B cell (primary cell): ENCODE measurements around the gene CNTF. TPM values are rescaled to one million over a fixed set of nuclear protein-coding genes. Genes with fewer than 3 reads are reported as not detected.

ENCODE experiments used
- ATAC-seq: fragments of 200-7000 bp; cut with Tn5 transposase; one replicate; pipeline ENCODE4 v1.10.0; 2021; ENCODE audit warnings: low read depth, mild to moderate bottlenecking, moderate number of reproducible peaks, moderate library complexity
- CTCF ChIA-PET: fragments of 350-600 bp; sonication (Branson Sonifier 250); formaldehyde crosslinking; loops from one replicate; lab custom pipeline; 2021; ENCODE audit warnings: antibody characterized with exemption, inconsistent platforms; lab: Charles Lee
- POLR2A ChIA-PET: fragments of 350-600 bp; sonication (Branson Sonifier 250); formaldehyde crosslinking; loops from one replicate; lab custom pipeline; 2021; ENCODE audit warnings: antibody characterized with exemption; lab: Charles Lee
- DNase-seq: peaks from one replicate; pipeline ENCODE4 v3.0.0; 2013
- H2AFZ ChIP-seq: 2 replicates; pipeline ENCODE4 v1.6.1; 2012; ENCODE audit warnings: mild to moderate bottlenecking, low read depth, low read length; ENCODE audit not compliant: insufficient read depth, poor library complexity, severe bottlenecking
- H3K27ac ChIP-seq, 2 donors: 1 replicate in 1 of 2; 2 replicates in 1 of 2; pipeline ENCODE4 v1.5.1; 2012 to 2013; ENCODE audit warnings: low read length in 2 of 2, mild to moderate bottlenecking in 2 of 2, moderate library complexity in 1 of 2
- H3K27me3 ChIP-seq, 4 experiments: fragments of 200-600 bp in 1 of 4; sonication (generic) in 1 of 4; replicated peaks in 1 of 4; 1 replicate in 2 of 4; 2 replicates in 2 of 4; pipeline versions ENCODE4 v1.6.1 to v1.7.0; 2013 to 2016; ENCODE audit warnings: low read length in 3 of 4, mild to moderate bottlenecking in 2 of 4, mixed read lengths in 1 of 4, moderate library complexity in 1 of 4; ENCODE audit not compliant: insufficient read depth in 4 of 4, control insufficient read depth in 3 of 4; ENCODE audit errors: control extremely low read depth in 1 of 4
- H3K36me3 ChIP-seq, 2 experiments: replicated peaks in 1 of 2; 1 replicate in 1 of 2; 2 replicates in 1 of 2; pipeline versions ENCODE4 v1.6.1 to v1.7.1; 2013; ENCODE audit warnings: low read length in 1 of 2; ENCODE audit not compliant: insufficient read depth in 2 of 2, control insufficient read depth in 1 of 2; ENCODE audit errors: control extremely low read depth in 1 of 2, extremely low read depth in 1 of 2
- H3K4me1 ChIP-seq, 2 donors: fragments of 200-600 bp in 1 of 2; sonication (generic) in 1 of 2; 1 replicate in 1 of 2; 2 replicates in 1 of 2; pipeline versions ENCODE4 v1.5.1 to v1.6.1; 2013 to 2017; ENCODE audit warnings: low read length in 2 of 2; ENCODE audit not compliant: control insufficient read depth in 2 of 2, insufficient read depth in 2 of 2
- H3K4me2 ChIP-seq: replicated peaks from 2 replicates; pipeline ENCODE3; 2012; ENCODE audit warnings: mild to moderate bottlenecking, low read depth, low read length; ENCODE audit not compliant: poor library complexity, severe bottlenecking
- H3K4me3 ChIP-seq, 5 experiments: fragments of 200-600 bp in 1 of 5; sonication (generic) in 1 of 5; 1 replicate in 3 of 5; 2 replicates in 2 of 5; pipeline versions ENCODE4 v1.5.1 to v1.7.0; 2011 to 2016; ENCODE audit warnings: low read length in 4 of 5, mild to moderate bottlenecking in 4 of 5, low read depth in 2 of 5, control low read depth in 1 of 5, moderate library complexity in 1 of 5; ENCODE audit not compliant: insufficient read depth in 1 of 5; ENCODE audit errors: control extremely low read depth in 1 of 5, extremely low read depth in 1 of 5
- H3K79me2 ChIP-seq: fragments of 200-600 bp; sonication (generic); one replicate; pipeline ENCODE4 v1.6.0; 2016; ENCODE audit warnings: low read length; ENCODE audit not compliant: control insufficient read depth, insufficient read depth
- H3K9ac ChIP-seq: fragments of 200-600 bp; sonication (generic); 2 replicates; pipeline ENCODE4 v1.6.1; 2017; ENCODE audit warnings: mild to moderate bottlenecking, low read length, moderate library complexity
- H3K9me3 ChIP-seq, 3 donors: one replicate each; pipeline versions ENCODE4 v1.6.1 to v1.7.1; 2013; ENCODE audit warnings: low read length in 2 of 3; ENCODE audit not compliant: control insufficient read depth in 2 of 3, insufficient read depth in 1 of 3; ENCODE audit errors: control extremely low read depth in 1 of 3
- H4K20me1 ChIP-seq: 2 replicates; pipeline ENCODE4 v1.6.0; 2012; ENCODE audit warnings: mild to moderate bottlenecking, low read length; ENCODE audit not compliant: insufficient read depth, control insufficient read depth, poor library complexity, severe bottlenecking
- H3K27ac Mint-ChIP-seq: one replicate; pipeline ENCODE4 v1.8.0; 2021; ENCODE audit warnings: mixed read lengths
- H3K27me3 Mint-ChIP-seq: one replicate; pipeline ENCODE4 v1.8.0; 2021; ENCODE audit warnings: mixed read lengths
- H3K4me1 Mint-ChIP-seq: one replicate; pipeline ENCODE4 v1.8.0; 2021; ENCODE audit warnings: mixed read lengths
- H3K4me3 Mint-ChIP-seq: one replicate; pipeline ENCODE4 v1.8.0; 2021; ENCODE audit warnings: mixed read lengths
- H3K9me3 Mint-ChIP-seq: one replicate; pipeline ENCODE4 v1.8.0; 2022; ENCODE audit warnings: mixed read lengths; ENCODE audit not compliant: insufficient read depth
- EZH2 ChIP-seq: IDR thresholded peaks from 2 replicates; pipeline ENCODE4 v1.6.1; 2012; ENCODE audit warnings: borderline replicate concordance, low read depth, mild to moderate bottlenecking, moderate library complexity, low read length; ENCODE audit not compliant: insufficient read depth, poor library complexity, severe bottlenecking
- WGBS: methylation state at CpG from one replicate; pipeline ENCODE4 v1.1.5; 2013; ENCODE audit warnings: missing lambda C conversion rate; ENCODE audit not compliant: insufficient coverage; 5-methylcytosine and 5-hydroxymethylcytosine counted together
- intact Hi-C: fragments of 100-400 bp; cut with micrococcal nuclease; formaldehyde crosslinking; loops from one replicate; pipeline ENCODE4 v1.10.0; 2022
- polyA plus RNA-seq: library from polyadenylated mRNA; depleted of rRNA; stranded (reverse); fragments of >200 nt; gene quantifications from 2 replicates; pipeline ENCODE4 v1.2.3, GENCODE V29; 2012
- total RNA-seq, 2 donors: library from RNA; stranded (reverse); fragments of 120-200 nt in 1 of 2; gene quantifications; 1 replicate in 1 of 2; 2 replicates in 1 of 2; pipeline versions ENCODE4 v1.2.3 to v1.2.4, GENCODE V29; 2013 to 2022
- TF ChIP-seq, protein P1 (sequence below): fragments of 200-600 bp; IDR thresholded peaks from one replicate; pipeline ENCODE4 v1.8.0; 2022; ENCODE audit warnings: antibody characterized with exemption, mild to moderate bottlenecking

Gene CNTF
- total and polyA plus RNA-seq, 2 donors (not counting 1 experiment from before 2014, with no cell fraction given): 1.4 to 4.8 TPM

GRCh38 chr11:58578635-58579191, 43.8 kb upstream of the CNTF start, which contains the start of gene ZFP91:
ZFP91 (plus strand) TSS chr11:58579063; CDS start chr11:58579282, 219 bp downstream.
- intact Hi-C loops: loop anchor here (1.0 to 10.0 kb wide), 10 partner anchors 10 to 1048 kb away; partner anchors contain the start of genes CLP1, FAM111A, MPEG1 and TIMM10
- H3K9ac ChIP-seq: peak within 1 kb of the TSS; percentile 100
- H3K4me2 ChIP-seq: peak within 1 kb of the TSS; percentile 90
- WGBS: under 1% methylated on average over 27 of the region's 51 CpGs
- TF ChIP-seq, protein P1, sequence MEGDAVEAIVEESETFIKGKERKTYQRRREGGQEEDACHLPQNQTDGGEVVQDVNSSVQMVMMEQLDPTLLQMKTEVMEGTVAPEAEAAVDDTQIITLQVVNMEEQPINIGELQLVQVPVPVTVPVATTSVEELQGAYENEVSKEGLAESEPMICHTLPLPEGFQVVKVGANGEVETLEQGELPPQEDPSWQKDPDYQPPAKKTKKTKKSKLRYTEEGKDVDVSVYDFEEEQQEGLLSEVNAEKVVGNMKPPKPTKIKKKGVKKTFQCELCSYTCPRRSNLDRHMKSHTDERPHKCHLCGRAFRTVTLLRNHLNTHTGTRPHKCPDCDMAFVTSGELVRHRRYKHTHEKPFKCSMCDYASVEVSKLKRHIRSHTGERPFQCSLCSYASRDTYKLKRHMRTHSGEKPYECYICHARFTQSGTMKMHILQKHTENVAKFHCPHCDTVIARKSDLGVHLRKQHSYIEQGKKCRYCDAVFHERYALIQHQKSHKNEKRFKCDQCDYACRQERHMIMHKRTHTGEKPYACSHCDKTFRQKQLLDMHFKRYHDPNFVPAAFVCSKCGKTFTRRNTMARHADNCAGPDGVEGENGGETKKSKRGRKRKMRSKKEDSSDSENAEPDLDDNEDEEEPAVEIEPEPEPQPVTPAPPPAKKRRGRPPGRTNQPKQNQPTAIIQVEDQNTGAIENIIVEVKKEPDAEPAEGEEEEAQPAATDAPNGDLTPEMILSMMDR: no peak
- TF ChIP-seq EZH2: no peak
- peak within 1 kb of the TSS; percentile 85 for H2AFZ ChIP-seq
- no peaks in the 10 kb centered on the region for H3K9me3 ChIP-seq
- H3K27me3 ChIP-seq: no peaks in the 10 kb centered on the region
- H3K4me1 ChIP-seq: peaks cover 56 to 60% of the 10 kb centered on the region in 2 donors
- ChIA-PET POLR2A (interaction anchor here (1.4 kb wide), 1 partner anchor 27 kb away, joined by 3 read pairs; no protein-coding TSS in a partner anchor), CTCF (interaction anchor here (2.1 to 8.7 kb wide), 4 partner anchors 10 to 579 kb away, joined by 6 to 102 read pairs (median 23); no protein-coding TSS in a partner anchor)
- Mint-ChIP-seq H3K4me1 (peaks cover 67% of the 10 kb centered on the region), H3K9me3 (no peaks in the 10 kb centered on the region), H3K27me3 (no peaks in the 10 kb centered on the region), H3K27ac (peak within 1 kb of the TSS; percentile 100), H3K4me3 (peak within 1 kb of the TSS; percentile 97)
- peaks cover 72% of the 10 kb centered on the region for H3K79me2 ChIP-seq
- H3K36me3 ChIP-seq: no peaks in the 10 kb centered on the region
- H4K20me1 ChIP-seq: no peaks in the 10 kb centered on the region
- H3K27ac ChIP-seq: peak within 1 kb of the TSS; percentile 100
- peak; percentile 99 for DNase-seq
- peak within 1 kb of the TSS; percentile 91 to 100 (median 99) for H3K4me3 ChIP-seq
- ATAC-seq: peak; percentile 58
